Mesothelial cell of epicardium (in vitro differentiated cells): ENCODE results near the gene SEC62. TPM values are rescaled to one million over a fixed set of nuclear protein-coding genes. Genes with fewer than 3 reads are reported as not detected.

Experiments used
- DNase-seq, 2 experiments: peaks; one replicate each; pipeline ENCODE4 v3.0.0; 2021; ENCODE audit warnings: low spot score in 2 of 2; ENCODE audit not compliant: unreplicated experiment in 2 of 2
- H3K27ac Mint-ChIP-seq: 2 replicates; pipeline ENCODE4 v1.8.0; 2021; ENCODE audit warnings: mixed read lengths
- H3K27me3 Mint-ChIP-seq: 2 replicates; pipeline ENCODE4 v1.8.0; 2021; ENCODE audit warnings: low read depth, mixed read lengths
- H3K36me3 Mint-ChIP-seq: 2 replicates; pipeline ENCODE4 v1.8.0; 2021; ENCODE audit warnings: mixed read lengths
- H3K4me1 Mint-ChIP-seq: 2 replicates; pipeline ENCODE4 v1.8.0; 2021; ENCODE audit warnings: mixed read lengths
- H3K4me3 Mint-ChIP-seq: 2 replicates; pipeline ENCODE4 v1.8.0; 2021; ENCODE audit warnings: mild to moderate bottlenecking, moderate library complexity, mixed read lengths
- H3K9me3 Mint-ChIP-seq: 2 replicates; pipeline ENCODE4 v1.8.0; 2021; ENCODE audit warnings: mixed read lengths
- CTCF ChIP-seq: fragments of 200-600 bp; sonication (generic); IDR thresholded peaks from one replicate; pipeline ENCODE4 v1.5.0; 2021; ENCODE audit warnings: antibody characterized with exemption; ENCODE audit not compliant: unreplicated experiment
- total RNA-seq: library from RNA; stranded (reverse); gene quantifications from 3 replicates; pipeline ENCODE4 v1.2.1, GENCODE V29; 2021

SEC62 gene
- total RNA-seq, 1 donor from 2014 or later: 112 TPM

GRCh38 chr3:170037463-170038433, 71.1 kb downstream of the SEC62 start, which contains the start of gene GPR160:
GPR160 (plus strand) TSS chr3:170037995; CDS start chr3:170083973, 45,978 bp downstream.
- no peak within 1 kb of the TSS for H3K27ac Mint-ChIP-seq
- H3K4me3 Mint-ChIP-seq: peak within 1 kb of the TSS; percentile 78
- H3K36me3 Mint-ChIP-seq: peaks cover 1% of the 10 kb centered on the region
- peak; percentile 58 to 77 for DNase-seq
- H3K9me3 Mint-ChIP-seq: no peaks in the 10 kb centered on the region
- peaks cover 3% of the 10 kb centered on the region for H3K4me1 Mint-ChIP-seq
- H3K27me3 Mint-ChIP-seq: peaks cover 55% of the 10 kb centered on the region
- TF ChIP-seq CTCF: peak; percentile 81

DNA sequence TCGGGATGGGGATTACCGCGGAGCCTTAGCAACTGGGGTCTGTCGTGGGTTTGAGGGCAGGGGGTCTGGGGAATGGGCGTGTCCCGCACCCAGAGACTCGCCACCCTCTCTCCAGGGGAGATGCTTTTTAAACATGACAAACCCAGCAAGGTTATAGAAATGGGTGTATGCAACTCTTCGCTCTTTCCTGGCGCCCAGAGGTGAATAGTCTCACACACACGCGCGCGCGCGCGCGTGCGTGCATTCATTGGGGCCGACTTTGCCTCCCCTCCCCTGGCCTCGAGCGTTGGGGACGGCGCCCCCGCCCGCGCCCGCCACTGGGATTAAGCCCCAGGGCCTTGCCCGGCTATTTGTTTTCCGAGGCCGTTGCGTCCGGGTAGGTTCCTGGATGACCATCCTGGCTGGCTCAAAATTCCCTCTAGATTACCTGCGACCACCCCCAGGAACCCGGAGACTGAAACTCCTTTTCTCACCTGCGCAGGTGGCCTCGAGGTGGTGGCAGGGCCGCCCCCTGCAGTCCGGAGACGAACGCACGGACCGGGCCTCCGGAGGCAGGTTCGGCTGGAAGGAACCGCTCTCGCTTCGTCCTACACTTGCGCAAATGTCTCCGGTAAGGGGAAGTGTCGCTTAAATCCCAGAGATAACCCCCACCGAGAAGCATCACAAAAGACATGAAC, 72.0 kb downstream of the SEC62 start:
- H3K9me3 Mint-ChIP-seq: no peaks in the 10 kb centered on the region
- H3K4me3 Mint-ChIP-seq: peak overlapping the region; percentile 78
- no peak overlapping the region for H3K27ac Mint-ChIP-seq
- peak in 1 of 2 experiments; percentile 43 for DNase-seq
- TF ChIP-seq CTCF: no peak
- peaks cover 3% of the 10 kb centered on the region for H3K4me1 Mint-ChIP-seq
- H3K36me3 Mint-ChIP-seq: peaks cover 1% of the 10 kb centered on the region
- H3K27me3 Mint-ChIP-seq: peaks cover 61% of the 10 kb centered on the region

- Mint-ChIP-seq H3K27ac (no peak overlapping the region), H3K36me3 (peaks cover 1% of the 10 kb centered on the region), H3K27me3 (peaks cover 63% of the 10 kb centered on the region), H3K4me3 (no peak overlapping the region), H3K9me3 (no peaks in the 10 kb centered on the region), H3K4me1 (peaks cover 3% of the 10 kb centered on the region)
- DNase-seq: no peak
- no peak for TF ChIP-seq CTCF
These were observed 73.8 kb downstream of the SEC62 start for GRCh38 chr3:170040418-170040817.

- H3K27me3 Mint-ChIP-seq: peaks cover 48% of the 10 kb centered on the region
These were observed 76.9 kb downstream of the SEC62 start for GRCh38 chr3:170043506-170043905.

GRCh38 chr3:170044271-170044670, 77.7 kb downstream of the SEC62 start:
- no peak for TF ChIP-seq CTCF
- Mint-ChIP-seq H3K4me3 (no peak overlapping the region), H3K4me1 (peaks cover 1% of the 10 kb centered on the region), H3K27ac (no peak overlapping the region), H3K27me3 (peaks cover 41% of the 10 kb centered on the region), H3K9me3 (no peaks in the 10 kb centered on the region), H3K36me3 (peaks cover 1% of the 10 kb centered on the region)
- DNase-seq: no peak

More at GRCh38 chr3:170043506-170043905, 76.9 kb downstream of the SEC62 start:
- Mint-ChIP-seq H3K27ac (no peak overlapping the region), H3K4me3 (no peak overlapping the region), H3K9me3 (no peaks in the 10 kb centered on the region), H3K36me3 (peaks cover 1% of the 10 kb centered on the region), H3K4me1 (peaks cover 1% of the 10 kb centered on the region)
- TF ChIP-seq CTCF: no peak
- DNase-seq: no peak
